ENCODE data around the gene PLD6.

PLD6 gene

DNA sequence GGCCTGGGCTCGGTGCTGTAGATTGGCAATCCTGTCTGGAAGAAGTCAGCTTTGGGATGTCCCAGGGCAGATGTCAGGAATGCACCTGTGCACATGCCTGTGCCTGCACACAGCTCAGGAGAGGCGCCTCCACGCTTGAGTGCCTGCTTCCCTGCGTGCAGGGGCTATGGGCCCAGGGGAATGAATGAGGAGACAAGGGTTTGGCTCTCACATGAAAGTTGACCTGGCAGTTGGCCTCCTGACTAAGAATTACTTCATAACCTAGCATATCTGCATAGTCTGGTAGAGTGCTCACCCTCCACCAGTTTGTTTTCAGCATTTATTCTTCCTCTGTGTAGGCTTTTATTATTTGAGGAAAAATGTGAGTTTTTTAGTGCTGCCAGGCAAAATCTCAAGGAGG is 50.0 kb downstream of the PLD6 start:
- DNase-seq (ENCODE audit: low read depth in 2 of 2), result no peak

DNA sequence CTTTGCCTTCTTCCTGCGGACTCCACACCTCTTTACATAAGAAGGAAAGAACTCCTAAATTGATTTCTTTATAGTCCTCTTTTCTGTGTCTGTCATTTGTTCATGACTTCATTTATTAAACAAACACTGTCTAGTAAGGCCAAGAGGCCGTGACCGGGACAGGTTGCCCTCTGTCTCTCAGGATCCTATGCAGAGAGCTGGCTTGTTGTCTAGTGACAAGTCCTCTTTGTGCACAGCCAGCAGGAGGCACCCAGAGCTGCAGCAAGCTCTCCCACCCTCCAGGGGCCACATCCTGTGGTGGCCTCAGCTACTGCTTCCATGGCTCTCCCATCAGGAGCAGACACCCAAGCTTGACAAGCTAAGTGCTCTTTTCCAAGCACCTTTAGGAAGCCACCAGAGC is 50.6 kb downstream of the PLD6 start:
- DNase-seq (ENCODE audit: low read depth in 2 of 2), result no peak

DNA sequence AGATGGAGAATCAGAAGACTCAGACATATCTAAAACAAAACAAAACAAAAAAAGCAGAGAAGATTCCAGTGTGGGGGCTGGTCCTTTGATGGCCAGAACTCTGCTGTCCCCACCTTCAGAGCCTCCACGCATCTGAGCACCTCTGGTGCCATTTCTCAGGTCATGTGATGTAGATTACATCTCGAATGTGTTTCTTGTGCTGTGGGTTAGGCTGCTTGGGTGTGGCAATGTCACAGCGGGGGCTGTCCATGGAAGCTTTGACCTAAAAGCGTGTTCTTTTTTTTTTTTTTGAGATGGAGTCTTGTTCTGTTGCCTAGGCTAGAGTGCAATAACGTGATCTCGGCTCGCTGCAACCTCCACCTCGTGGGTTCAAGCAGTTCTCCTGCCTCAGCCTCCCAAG is 51.2 kb downstream of the PLD6 start:
- no peak for DNase-seq (ENCODE audit: low read depth in 2 of 2)

DNA sequence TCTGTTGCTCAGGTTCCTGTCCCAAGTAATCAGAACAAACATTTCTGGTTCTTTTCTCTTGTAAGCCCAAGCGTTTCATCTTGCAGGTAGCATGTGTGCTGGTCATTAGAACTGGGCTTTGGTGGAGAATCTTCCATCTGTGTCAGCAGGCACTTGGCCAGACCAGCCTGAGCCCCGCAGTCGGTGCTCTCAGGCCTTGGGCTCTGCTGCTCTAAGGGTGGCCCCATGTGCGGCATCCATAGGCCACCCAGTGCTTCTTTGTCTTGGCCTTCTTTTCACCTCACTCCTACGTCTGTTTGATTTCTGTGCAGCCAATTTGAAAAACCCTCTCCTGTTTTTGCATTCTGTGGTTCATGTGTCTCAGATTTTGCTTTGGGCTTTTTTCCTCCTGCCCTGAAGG is 51.6 kb downstream of the PLD6 start:
- DNase-seq (ENCODE audit: low read depth in 2 of 2), result no peak

DNA sequence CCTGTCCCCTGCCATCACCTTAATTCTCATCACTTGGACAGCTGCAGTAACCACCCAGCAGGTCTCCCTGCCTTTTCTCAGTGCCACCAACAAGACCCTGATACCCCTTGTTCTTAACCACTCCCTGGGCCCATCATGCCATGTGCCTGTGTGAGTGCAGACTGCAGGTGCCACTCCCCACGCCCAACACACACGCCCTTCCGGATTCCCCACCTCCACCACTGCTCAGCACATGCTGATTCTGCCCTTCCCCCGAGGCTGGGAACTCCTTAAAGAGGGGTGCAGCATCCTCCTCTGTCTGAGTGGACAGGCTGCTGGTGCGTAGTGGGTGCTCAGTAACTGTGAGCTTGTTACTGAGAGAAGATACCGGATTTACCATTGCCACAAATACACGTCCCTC is 52.4 kb downstream of the PLD6 start:
- no peak for DNase-seq (ENCODE audit: low read depth in 2 of 2)

DNA sequence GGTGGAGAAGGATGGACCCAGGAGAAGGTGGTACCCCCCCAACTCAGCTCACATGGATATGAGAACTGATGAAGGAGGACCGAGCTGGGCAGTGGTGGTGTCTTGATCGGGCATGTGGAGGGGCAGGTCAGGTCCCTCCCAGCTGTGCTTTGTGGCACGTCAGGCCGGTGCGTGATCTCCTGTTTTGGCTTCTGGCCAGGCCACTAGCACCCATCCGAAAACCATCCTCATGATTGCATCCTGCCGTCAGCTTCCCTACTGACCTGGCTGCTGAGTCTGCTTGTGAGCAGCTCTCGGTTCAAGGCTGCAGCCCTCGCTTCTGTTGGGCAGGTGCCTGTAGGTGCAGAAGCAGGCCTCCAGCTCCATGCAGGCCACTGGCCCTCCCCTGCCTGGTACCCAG is 53.1 kb downstream of the PLD6 start:
- DNase-seq (ENCODE audit: low read depth in 2 of 2), result no peak

DNA sequence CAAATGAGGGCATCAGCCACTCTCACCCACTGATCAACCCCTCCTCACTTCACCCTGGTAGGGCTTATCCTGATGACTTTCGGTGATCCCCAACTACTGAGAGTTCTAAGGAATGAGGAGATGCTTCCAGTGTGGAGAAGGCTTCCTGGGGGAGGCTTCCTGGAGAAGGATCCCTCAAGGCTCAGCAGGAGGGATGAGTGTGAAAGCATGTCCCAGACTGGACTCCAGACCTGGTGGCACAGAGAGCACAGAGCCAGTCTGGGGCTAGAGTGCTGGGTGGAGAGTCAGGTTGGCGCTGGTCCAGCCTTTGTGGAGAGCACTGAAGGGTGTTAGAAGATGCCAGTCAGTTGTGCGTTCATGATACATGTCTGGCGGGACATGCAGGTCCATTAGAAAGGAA is 53.7 kb downstream of the PLD6 start:
- DNase-seq (ENCODE audit: low read depth in 2 of 2), result no peak

DNA sequence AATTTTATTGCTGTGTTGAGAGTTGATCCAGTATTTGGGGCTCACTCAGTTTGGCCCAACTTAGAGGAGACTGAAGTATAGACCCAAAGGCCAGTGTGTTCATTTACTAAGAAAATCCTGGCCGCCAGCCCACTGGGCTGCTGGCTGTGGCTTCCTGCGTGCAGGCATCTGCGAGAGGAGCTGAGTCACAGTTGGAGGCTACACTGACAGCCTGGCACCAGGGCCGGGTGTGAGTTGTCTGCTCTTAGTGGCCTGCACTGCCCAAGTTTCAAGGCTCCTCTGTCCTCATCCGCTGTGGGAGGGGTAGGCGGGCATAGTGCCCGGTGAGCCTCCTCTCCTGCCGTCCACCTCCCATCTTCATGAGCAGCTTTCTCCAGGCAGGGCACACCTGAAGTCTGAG is 54.2 kb downstream of the PLD6 start:
- peak in 1 of 2 donors; percentile 32 for DNase-seq (ENCODE audit: low read depth in 2 of 2)

DNA sequence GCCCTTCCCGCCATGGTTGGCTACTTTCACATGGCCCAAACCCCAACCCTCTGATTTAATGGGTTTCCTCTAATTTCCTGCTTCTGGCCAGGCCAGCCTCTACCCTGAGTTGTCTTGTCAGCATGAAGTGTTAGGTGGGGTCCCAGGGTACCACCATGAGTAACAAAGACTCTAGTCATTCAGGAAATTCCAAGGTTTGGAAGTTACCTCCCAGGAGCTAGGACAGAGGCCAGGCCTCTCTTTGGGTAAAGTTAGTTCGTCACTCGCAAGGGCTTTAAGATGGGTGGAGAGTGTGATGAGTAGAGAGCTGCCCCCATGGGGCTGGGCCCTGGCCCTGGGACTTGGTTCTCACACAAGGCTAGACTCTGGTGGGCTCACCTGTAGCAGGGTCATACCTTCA is 54.6 kb downstream of the PLD6 start:
- DNase-seq (ENCODE audit: low read depth in 2 of 2), result no peak

DNA sequence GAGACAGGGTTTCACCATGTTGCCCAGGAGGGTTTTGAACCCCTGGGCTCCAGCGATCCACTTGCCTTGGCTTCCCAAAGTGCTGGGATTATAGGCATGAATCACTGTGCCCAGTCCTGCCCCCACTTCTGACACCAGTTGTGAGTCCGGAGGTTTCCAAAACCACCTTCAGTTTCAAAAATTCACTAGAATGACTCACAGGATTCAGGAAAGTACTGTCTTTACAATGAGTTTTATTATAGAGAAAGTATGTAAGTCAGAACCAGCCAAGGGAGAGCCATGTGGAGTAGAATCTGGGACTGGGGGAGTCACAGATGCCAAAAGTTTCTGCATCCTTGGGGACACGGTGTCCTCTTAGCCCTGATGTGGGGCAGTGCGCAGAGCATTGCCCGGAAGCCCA is 55.1 kb downstream of the PLD6 start:
- no peak for DNase-seq (ENCODE audit: low read depth in 2 of 2)

All from stimulated activated CD8-positive, alpha-beta memory T cell treated with anti-CD3 and anti-CD28 coated beads, Interleukin-15, amount 100 ng/mL, for 48 hours (primary cell).